GM23248 (cell line): ENCODE results near the gene AADAC.

Source experiments
- EZH2 ChIP-seq: fragments of 200-600 bp; sonication (generic); IDR thresholded peaks from 2 replicates; pipeline ENCODE4 v1.6.1; 2018; ENCODE audit warnings: antibody characterized with exemption, mild to moderate bottlenecking; ENCODE audit not compliant: insufficient read depth, poor library complexity, severe bottlenecking
- EZH2phosphoT487 ChIP-seq: fragments of 200-600 bp; sonication (generic); IDR thresholded peaks from 2 replicates; pipeline ENCODE4 v1.6.1; 2018; ENCODE audit warnings: antibody characterized with exemption, moderate library complexity, mild to moderate bottlenecking, low read depth; ENCODE audit not compliant: insufficient read depth

- TF ChIP-seq EZH2 (no peak), EZH2phosphoT487 (no peak)
These were observed 9.6 kb upstream of the AADAC start for GRCh38 chr3:151804267-151804666.
